ENCODE measurements around the gene CDK12.
"Not testable (repeated sequence)": the region's sequence is repeated elsewhere in the genome, so short reads cannot be mapped to it uniquely, and the experiment has no call there.

Gene CDK12

DNA sequence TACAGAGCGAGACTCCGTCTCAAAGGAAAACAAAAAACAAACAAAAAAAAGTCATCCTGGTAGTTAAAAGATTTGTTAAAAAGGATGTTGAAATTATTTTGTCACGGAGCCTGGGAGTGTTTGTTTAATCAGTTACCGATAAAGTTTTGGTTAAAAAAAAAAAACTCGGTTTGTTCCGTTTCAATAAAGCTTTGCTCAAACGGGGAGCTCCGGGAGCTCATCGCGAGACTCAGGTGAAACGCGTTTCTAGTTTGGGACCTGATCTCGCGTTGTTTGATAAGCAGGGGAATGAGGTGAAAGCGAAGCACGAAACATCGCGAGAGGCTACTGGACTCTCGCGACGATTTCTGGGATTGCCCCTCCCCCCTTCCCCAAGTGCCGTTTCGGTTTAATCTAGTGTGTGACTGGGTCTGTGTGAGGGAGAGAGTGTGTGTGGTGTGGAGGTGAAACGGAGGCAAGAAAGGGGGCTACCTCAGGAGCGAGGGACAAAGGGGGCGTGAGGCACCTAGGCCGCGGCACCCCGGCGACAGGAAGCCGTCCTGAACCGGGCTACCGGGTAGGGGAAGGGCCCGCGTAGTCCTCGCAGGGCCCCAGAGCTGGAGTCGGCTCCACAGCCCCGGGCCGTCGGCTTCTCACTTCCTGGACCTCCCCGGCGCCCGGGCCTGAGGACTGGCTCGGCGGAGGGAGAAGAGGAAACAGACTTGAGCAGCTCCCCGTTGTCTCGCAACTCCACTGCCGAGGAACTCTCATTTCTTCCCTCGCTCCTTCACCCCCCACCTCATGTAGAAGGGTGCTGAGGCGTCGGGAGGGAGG lies at the start of gene CDK12:
Gene CDK12, plus strand, starts transcription at position 374 of the 813 bp plus-strand sequence. CDS start 586 bp downstream, outside the sequence.
- peak; percentile 87 for TF ChIP-seq POLR2A (IDR thresholded peaks at IDR 0.05; ENCODE audit: low read depth, low read length)
- FAIRE-seq (peak; percentile 90), DNase-seq (ENCODE audit: insufficient read length, low spot score) (peak; percentile 93)

DNA sequence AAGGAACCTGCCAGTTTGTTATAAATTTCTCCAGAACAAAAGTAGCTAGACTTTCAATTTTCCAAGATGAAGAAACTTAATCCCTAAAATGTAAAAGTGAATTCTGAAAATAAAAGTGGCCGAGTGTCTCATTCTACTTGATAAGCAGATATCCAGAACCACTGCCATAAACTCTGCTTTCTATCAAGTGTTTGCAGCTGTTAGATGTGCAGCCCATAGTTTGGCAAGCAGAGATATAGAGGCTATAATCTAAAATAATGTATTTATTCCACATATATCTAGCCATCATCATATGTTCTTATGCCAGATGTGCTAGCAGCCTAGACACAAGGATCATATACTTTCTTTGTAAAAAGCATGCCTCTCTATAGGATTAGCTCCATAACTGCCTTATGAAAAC lies 45.1 kb upstream of the CDK12 start:
- FAIRE-seq, result no peak

DNA sequence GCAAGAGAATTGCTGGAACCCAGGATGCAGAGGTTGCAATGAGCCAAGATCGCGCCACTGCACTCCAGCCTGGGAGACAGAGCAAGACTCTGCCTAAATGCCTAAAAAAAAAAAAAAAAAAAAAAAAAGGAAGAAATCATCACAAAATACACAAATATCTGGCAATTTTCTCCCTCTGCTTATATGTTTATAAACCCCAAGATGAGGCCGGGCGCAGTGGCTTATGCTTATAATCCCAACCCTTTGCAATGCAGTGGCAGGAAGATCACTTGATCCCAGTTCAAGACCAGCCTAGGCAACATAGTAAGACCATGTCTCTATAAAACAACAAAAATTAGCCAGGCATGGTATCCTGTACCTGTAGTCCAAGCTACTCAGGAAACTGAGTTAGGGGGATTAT lies 31.7 kb upstream of the CDK12 start:
- no peak for DNase-seq (ENCODE audit: insufficient read length, low spot score)
- no peak for FAIRE-seq
- TF ChIP-seq POLR2A (IDR thresholded peaks at IDR 0.05; ENCODE audit: low read depth, low read length), result no peak

More for the DNA sequence above, 45.1 kb upstream of the CDK12 start:
- no peak for DNase-seq (ENCODE audit: insufficient read length, low spot score)
- no peak for TF ChIP-seq POLR2A (IDR thresholded peaks at IDR 0.05; ENCODE audit: low read depth, low read length)

DNA sequence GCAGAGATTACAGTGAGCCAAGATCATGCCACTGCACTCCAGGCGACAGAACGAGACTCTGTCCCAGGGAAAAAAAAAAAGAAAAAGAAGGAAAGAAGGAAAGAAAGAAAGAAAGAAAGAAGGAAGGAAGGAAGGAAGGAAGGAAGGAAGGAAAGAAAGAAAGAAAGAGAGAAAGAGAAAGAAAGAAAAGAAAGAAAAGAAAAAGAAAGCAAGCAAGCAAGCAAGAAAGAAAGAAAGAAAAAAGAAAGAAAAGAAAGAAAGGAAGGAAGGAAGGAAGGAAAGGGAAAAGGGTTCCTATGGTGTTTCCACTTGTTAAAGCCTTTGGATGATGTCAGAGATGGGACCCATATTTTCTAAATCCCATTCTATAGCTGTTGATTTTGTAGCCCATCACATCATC lies 21.4 kb upstream of the CDK12 start:
- DNase-seq (ENCODE audit: insufficient read length, low spot score); FAIRE-seq: not testable (repeated sequence)

DNA sequence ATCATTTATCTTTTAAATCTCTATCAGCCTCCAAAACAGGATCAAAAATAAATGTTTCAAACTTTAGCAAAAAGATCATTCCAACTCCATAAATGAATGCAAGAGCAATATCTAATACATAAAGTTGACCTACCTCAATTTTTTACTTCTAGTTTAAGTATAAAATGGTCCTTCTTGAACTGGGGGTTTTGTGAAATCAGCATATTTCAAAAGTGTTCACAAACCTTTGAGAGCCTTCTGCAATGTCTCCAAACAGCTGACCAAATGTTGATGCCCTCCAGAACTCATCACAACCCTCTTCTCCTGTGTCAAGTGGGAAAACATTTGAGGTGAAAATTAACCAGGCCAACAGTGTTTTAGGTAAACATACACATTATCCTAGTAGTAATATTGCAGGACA lies 18.0 kb upstream of the CDK12 start:
- no peak for TF ChIP-seq POLR2A (IDR thresholded peaks at IDR 0.05; ENCODE audit: low read depth, low read length)
- DNase-seq (ENCODE audit: insufficient read length, low spot score) (no peak), FAIRE-seq (no peak)

DNA sequence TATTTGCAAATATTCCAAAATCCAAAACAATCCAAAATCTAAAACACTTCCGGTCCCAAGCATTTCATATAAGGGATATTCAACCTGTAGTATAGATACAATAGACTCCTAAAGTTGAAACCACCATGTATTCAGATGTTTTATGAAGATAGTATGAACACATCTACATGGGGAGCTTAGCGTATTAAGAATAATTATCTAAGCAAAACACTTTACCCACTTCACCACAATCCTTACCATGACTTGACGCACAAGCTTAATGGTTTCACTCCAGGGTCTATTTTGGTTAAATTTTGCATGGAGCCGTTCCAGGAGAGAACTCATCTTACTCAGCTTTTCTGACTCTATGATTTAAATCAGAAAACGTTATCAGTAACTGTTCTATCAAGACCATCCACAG lies 13.7 kb upstream of the CDK12 start:
- FAIRE-seq (no peak), DNase-seq (ENCODE audit: insufficient read length, low spot score) (no peak)
- no peak for TF ChIP-seq POLR2A (IDR thresholded peaks at IDR 0.05; ENCODE audit: low read depth, low read length)

DNA sequence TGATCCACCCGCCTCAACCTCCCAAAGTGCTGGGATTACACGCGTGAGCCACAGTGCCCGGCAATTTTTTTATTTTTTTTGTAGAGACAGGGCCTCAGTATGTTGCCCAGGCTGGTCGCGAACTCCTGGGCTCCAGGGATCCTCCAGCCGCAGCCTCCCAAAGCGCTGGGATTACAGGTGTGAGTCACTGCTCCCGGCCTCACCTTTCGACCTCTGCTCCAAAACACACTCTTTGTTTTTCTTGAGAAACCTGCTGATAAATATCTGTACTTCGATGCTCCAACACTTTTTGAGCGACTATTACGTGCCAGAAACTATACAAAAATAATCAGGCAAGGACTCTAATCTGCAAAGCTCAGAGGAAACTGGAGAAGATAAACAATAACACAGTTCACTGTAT lies 11.2 kb upstream of the CDK12 start:
- DNase-seq (ENCODE audit: insufficient read length, low spot score), result no peak
- FAIRE-seq, result no peak
- TF ChIP-seq POLR2A (IDR thresholded peaks at IDR 0.05; ENCODE audit: low read depth, low read length), result no peak

DNA sequence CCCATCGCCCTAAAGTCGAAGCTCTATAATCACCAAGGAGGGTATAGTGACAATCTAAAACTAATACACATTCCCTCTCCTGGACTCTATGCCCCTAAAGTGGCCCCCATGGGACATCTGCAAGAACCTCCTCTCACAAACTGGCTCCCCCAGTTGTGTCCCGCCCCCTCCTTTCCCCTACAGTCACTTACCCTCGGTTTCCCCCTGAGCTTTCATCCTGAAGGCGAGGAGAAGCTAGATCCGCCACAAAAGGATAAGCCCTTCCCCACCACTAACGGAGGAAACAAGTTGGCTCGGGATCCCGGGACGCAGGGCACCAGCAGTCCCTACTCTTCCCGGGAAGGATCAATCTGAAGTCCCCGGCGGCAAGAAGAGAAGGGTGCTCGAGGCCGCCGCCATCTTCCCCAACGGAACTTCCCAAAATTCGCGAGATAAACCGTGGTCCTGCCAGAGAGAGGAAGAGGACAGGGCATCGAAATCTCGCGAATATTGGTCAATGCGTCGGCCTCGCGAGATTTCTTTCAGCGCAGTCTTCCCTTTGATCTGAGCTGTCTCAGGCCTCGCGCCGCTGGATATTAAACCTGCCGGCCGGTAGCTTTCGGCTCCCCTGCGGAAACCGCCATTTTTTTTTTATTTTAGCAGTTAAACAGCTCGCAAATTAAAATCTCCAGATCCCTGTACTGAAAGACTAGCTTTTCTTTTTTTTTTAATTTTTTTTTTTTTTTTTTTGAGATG lies 10.3 kb upstream of the CDK12 start, which contains the start of gene MED1:
Gene MED1, minus strand, starts transcription at position 417 of the 735 bp plus-strand sequence. Its CDS starts 201 bp downstream, at position 216.
- TF ChIP-seq POLR2A (IDR thresholded peaks at IDR 0.05; ENCODE audit: low read depth, low read length), result peak; percentile 46; the same call in 1 of the 2 replicates
- DNase-seq (ENCODE audit: insufficient read length, low spot score) (peak; percentile 94), FAIRE-seq (peak; percentile 87)

DNA sequence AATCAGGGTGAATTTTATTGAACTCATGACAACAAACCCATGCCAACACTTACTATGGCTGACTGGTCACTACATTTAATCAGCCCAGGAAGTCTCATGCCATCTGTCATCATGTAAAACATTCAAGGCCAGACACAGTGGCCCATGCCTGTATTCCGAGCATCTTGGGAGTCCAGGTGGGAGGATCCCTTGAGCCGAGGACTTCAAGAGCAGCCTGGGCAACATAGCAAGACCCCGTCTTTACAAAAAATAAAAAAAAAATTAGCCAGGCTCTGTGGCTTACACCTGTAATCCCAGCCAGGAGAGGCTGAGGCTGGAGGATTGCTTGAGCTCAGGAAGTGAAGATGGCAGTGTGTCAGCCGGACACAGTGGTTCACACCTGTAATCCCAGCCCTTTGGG lies 5.4 kb upstream of the CDK12 start:
- FAIRE-seq (no peak), DNase-seq (ENCODE audit: insufficient read length, low spot score) (no peak)
- TF ChIP-seq POLR2A (IDR thresholded peaks at IDR 0.05; ENCODE audit: low read depth, low read length), result no peak

DNA sequence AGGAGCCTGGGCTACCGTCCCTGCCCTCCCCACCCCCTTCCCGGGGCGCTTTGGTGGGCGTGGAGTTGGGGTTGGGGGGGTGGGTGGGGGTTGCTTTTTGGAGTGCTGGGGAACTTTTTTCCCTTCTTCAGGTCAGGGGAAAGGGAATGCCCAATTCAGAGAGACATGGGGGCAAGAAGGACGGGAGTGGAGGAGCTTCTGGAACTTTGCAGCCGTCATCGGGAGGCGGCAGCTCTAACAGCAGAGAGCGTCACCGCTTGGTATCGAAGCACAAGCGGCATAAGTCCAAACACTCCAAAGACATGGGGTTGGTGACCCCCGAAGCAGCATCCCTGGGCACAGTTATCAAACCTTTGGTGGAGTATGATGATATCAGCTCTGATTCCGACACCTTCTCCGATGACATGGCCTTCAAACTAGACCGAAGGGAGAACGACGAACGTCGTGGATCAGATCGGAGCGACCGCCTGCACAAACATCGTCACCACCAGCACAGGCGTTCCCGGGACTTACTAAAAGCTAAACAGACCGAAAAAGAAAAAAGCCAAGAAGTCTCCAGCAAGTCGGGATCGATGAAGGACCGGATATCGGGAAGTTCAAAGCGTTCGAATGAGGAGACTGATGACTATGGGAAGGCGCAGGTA lies 762 bp downstream of the CDK12 start:
- no peak for FAIRE-seq
- DNase-seq (ENCODE audit: insufficient read length, low spot score), result no peak
- no peak for TF ChIP-seq POLR2A (IDR thresholded peaks at IDR 0.05; ENCODE audit: low read depth, low read length)

DNA sequence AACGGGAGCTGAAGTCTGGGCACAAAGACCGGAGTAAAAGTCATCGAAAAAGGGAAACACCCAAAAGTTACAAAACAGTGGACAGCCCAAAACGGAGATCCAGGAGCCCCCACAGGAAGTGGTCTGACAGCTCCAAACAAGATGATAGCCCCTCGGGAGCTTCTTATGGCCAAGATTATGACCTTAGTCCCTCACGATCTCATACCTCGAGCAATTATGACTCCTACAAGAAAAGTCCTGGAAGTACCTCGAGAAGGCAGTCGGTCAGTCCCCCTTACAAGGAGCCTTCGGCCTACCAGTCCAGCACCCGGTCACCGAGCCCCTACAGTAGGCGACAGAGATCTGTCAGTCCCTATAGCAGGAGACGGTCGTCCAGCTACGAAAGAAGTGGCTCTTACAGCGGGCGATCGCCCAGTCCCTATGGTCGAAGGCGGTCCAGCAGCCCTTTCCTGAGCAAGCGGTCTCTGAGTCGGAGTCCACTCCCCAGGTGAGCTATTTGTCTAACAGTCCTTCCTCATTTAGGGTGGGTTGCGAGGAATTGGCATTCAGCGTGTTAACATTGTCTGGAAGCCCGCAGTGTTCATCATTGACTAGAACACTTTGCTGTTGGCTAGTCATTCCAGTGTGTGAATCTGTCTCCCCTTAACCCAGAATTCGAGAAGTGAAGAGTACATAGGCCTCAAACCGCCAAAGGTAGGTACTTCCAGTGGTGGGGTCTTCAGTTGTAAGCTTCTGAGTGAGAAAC lies 1.5 kb downstream of the CDK12 start:
- DNase-seq (ENCODE audit: insufficient read length, low spot score) (no peak), FAIRE-seq (no peak)
- TF ChIP-seq POLR2A (IDR thresholded peaks at IDR 0.05; ENCODE audit: low read depth, low read length), result no peak

DNA sequence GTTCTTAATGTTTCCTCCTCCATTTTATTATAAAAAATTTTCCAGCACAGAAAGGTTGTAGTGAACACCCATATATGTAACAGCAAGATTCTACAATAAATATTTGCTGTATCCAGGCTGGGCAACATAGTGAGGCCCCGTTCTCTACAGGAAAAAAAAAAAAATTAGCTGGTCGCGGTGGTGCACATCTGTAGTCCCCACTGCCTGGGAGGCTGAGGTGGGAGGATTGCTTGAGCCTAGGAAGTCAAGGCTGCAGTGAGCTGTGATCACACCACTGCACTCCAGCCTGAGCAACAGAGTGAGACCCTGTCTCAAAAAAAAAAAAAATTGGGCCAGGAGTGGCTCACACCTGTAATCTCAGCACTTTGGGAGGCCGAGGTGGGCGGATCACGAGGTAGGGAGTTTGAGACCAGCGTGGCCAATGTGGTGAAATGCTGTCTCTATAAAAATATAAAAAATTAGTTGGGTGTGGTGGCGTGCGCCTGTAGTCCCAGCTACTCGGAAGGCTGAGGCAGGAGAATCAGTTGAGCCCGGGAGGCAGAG lies 3.4 kb downstream of the CDK12 start:
- FAIRE-seq; DNase-seq (ENCODE audit: insufficient read length, low spot score): not testable (repeated sequence)

DNA sequence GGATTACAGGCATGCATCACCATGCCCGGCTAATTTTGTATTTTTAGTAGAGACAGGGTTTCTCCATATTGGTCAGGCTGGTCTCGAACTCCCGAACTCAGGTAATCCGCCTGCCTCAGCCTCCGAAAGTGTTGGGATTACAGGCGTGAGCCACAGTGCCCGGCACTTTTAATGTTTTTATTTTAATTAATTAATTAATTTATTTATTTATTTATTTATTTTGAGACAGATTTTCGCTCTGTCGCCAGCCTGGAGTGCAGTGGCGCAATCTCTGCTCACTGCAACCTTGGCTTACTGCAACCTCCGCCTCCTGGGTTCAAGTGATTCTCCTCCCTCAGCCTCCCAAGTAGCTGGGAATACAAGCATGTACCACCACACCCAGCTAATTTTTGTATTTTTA lies 7.3 kb downstream of the CDK12 start:
- FAIRE-seq, result not testable (repeated sequence)

More for the DNA sequence above, 7.3 kb downstream of the CDK12 start:
- DNase-seq (ENCODE audit: insufficient read length, low spot score), result not testable (repeated sequence)

Data from H54 (cell line).